HG03342 (cell line): ENCODE results near the gene SLC25A41.
A peak's percentile ranks its signal among the peaks of the same experiment; 100 is the strongest.
"Not testable (repeated sequence)": the region's sequence is repeated elsewhere in the genome, so short reads cannot be mapped to it uniquely, and the experiment has no call there.

Experiments used
- ATAC-seq: cut with Tn5 transposase; IDR thresholded peaks from one replicate; pipeline ENCODE4 v1.9.1; 2021; ENCODE audit warnings: mild to moderate bottlenecking, moderate library complexity; ENCODE audit not compliant: unreplicated experiment

Gene SLC25A41

DNA sequence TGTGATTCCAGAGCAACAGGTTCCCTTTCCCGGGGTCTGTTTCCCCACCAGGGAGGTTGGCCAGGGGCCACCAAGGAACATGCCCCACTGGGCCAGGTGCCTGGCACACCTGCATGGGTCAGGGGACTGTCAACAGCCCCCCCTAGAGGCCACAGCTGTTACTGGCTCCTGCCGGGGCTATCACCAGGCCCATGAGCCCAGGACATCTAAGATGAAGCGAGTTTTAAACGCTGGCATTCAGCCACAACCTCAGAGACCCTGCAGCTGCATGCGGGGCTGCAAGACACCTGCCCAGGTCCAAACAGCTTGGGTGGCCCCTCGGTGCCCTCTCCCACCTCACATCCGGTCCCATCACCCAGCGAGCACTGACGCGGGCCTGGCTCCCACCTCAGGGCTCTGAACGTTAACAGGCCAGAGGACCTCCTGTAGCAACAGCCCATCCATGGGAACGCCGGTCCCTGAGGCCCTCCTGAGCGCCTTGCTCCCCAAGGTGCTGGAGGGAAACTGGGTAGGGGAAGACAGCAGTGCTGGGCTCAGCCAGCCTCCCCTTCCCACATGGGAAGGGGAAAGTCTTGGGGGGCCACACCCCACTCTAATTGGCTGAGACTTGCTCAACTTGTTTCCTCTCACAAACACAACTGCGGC, 21.0 kb downstream of the SLC25A41 start:
- ATAC-seq, result no peak

DNA sequence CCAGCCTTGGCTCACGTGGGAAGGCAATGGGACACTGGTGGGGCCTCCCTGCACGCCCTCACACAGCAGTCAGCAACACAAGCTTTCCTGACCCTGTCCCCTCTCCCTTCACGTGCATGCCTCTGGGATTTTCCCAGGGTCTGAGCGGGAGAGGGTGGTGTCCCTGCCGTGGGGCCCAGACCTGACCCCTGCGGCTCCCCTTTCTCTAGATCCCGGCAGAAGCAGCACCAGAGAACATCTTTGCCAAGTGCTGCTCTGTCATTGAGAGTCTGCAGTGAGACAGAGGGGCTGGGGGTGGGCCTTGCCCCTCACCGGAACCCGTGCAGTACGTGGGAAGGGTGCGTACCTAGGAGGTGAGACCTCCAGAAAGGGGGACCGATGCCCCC, 21.5 kb downstream of the SLC25A41 start:
- no peak for ATAC-seq

DNA sequence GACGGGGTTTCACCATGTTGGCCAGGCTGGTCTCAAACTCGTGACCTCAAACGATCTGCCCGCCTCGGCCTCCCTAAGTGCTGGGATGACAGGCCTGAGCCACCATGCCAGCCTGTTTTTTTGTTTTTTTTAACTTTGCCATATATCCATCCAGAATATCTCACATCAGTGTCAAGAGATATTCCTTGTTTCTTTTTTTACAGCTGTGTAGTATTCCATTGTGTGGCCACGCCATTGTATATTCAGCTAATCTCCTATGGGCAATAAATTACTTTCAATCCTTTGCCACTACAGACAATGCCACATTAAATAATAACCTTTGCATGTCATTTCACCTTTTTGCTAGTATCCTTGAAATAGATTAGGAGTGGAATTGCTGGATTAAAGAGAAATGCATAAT, 24.2 kb downstream of the SLC25A41 start:
- ATAC-seq, result no peak

DNA sequence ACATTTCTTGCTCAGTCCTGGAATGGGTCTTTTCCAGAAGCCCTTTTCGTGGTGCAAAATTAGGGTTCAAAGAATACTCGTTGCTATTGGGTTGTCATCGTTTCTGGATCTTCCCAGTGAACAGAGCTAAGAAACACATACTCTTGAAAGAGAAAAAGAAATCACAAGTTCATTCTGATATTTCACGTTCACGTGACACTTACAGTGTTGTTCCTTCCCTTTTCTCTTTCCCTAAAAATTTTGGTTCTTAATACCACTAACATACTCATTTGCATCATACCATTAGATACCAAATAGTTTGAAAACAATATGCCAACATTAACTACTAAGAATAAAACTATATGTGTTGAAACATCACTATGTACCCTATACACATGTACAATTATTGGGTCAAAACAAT, 27.2 kb downstream of the SLC25A41 start:
- ATAC-seq, result no peak

DNA sequence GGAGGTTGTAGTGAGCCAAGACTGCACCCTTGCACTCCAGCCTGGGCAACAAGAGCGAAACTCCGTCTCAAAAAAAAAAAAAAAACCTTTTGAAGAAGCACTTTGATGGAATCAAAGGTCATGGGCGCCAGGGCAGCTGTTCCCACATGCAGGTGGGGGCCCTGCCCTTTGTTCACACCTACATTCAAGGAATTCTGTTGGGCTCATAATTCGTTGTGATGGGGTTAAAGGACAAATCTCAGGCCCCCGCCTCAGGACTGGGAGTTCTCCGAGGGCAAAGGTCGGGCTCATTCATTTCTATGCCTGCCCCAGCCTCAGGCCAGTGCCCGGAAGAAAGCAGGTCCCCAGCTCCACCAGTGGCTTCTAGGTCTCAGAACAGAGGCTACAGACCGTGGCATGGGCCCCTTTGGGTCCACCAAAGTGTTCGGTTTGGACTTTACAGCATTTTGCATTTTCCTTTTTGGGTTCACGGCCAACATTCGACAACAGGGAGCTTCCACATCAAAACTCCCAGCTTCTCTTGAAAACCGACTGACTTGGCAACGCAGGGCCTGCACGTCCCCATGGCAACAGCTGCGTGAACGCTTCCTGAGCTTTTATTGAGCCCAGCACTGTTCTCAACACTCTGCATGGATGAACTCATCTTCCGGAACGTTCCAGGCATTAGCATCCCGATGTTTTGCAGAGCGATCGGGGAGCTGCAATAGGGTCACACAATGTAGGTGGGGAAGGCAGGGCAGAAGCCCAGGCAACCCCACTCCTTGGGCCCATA, 30.5 kb downstream of the SLC25A41 start:
- ATAC-seq, result no peak

DNA sequence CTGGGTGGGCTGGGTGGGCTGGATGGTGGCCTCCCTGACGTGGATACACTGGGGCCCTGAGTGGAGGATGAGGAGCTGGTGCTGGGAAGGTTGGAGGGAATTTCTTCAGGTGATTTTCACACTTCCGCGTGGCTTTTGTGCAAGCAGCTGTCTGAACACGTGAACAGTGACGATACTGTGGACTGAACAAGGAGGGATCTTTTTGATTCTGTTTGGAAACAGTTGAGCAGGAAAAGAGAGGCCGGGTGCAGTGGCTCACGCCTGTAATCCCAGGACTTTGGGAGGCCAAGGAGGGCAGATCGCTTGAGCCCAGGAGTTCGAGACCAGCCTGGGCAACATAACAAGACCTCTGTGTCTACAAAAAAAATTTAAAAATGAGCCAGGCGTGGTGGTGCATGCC, 31.5 kb downstream of the SLC25A41 start:
- ATAC-seq, result no peak

DNA sequence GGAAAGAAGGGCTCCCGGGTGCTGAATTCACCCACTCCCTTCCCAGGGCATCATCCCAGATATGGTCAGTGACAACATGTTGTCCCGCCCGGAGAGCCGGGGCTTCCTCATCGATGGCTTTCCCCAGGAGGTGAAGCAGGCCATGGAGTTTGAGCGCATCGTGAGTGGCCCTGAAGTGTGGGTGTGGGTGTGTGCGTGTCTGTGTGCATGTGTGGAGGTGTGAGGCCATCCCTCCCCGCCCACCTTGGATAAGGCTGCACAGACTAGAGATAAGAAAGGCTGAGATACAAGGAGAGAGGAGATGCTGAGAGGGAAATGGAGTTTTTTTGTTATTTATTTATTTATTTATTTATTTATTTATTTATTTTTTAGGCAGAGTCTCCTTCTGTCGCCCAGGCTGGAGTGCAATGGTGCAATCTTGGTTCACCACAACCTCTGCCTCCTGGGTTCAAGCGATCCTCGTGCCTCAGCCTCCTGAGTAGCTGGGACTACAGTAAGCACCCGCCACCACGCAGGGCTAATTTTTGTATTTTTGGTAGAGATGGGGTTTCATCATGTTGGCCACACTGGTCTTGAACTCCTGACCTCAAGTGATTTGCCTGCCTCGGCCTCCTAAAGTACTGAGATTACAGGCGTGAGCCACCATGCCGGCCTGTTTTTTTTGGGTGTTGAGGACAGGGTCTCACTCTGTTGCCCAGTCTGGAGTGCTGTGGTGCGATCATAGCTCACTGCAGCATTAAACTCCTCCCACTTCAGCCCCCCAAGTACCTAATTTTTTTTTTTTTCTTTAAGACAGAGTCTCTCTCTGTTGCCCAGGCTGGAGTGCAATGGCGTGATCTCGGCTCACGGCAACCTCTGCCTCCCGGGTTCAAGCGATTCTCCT, 33.3 kb downstream of the SLC25A41 start:
- ATAC-seq, result not testable (repeated sequence)

DNA sequence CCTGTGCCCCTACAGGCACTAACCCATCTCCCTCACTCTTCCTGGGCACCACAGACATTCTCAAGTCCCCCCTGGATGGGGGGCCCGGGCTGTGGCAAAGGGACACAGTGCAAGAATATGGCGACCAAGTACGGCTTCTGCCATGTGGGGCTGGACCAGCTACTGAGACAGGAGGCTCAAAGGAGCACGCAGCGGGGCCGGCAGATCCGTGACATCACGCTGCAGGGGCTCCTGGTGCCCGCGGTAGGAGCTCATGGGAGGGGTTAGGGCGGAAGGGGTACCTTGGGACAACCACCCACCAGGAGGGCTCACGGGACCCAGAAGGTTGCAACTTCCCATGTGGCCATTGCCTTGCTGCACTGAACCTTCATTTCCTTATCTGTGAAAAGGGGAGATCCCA, 37.3 kb downstream of the SLC25A41 start:
- no peak for ATAC-seq

DNA sequence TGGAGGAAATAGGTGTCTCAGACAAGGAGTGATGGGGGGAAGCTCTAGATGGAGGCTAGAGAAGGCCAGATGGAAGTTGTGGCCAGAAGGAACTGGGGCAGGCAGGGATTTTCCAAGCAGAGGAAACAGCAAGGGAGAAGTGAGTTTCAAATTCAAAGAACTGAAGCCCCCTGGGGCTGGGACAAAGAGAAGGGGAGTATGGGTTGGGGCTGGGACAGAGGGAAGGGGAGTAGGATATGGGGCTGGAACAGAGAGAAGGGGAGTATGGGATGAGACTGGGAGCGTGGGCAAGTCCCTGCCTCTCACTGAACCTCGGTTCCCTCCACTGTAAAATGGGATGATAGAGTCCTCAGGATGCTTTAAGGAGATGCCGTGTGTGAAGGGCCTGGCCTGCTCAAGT, 38.7 kb downstream of the SLC25A41 start:
- ATAC-seq, result no peak

DNA sequence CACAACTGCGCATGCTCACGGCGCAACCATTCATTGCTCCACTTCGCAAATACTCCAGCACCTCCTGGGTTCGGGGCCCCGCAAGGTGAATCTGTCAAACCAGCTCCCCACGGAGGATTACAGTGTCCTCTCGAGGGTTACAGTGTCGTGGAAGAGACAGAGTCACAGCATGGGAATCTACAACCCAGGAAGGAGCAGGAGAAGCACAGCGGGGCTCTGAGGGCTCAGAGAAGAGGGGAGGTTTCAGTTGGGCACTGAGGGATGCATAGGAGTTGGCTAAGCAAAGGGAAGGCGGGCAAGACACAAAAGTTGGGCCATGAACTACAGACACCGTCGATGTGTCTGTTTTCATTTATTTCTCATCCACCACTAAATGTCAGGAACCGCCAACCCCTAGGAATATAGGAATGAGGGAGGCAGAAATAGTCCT, 39.6 kb downstream of the SLC25A41 start:
- no peak for ATAC-seq

DNA sequence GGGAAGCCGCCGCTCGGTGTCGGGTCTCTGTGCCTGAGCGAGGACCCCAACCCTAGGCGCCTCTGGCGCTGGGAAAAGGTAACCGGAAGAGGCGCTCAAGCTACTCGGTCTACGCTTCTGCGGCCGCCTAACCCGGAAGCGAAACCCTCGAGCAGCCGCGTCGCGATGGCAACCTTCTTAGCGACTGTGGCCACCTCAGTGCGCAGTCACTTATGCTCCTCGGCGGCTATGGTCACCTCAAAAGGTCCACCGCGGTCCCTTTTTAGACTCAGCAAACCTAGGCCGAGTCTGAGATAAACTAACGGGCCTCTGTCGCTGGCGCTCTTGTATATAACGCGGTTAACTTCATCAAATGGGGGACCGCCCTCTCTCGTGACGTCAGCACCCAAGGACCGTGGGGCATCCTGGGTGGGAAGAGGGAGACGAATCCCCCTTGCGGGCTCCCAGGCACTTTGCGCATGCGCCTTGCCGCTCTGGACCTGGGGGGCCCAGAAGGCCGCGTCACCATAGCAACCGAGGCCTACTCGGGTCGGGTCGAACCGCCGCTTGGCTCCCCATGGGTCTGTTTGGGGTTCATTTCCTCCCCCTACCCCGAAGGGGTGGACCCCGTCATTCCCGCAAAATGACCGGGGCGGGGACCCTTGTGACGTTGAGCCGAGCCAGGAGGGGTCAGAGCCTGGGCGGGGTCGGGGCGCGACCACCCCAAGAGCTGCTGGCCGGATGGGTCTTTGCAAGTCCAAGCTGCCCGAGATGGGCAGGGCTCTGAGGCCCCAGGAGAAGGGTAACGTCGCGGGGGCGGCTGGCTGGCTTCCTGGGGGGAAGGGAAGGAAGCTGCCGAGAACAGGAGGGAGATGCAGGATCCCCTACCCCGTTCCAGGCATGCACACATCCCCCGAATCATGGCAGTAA, 40.2 kb downstream of the SLC25A41 start, which contains the start of gene GTF2F1:
Gene GTF2F1 (minus strand): TSS at position 91 of the 909 bp plus-strand sequence. CDS start 169 bp downstream, outside the sequence.
- ATAC-seq, result peak; percentile 76

DNA sequence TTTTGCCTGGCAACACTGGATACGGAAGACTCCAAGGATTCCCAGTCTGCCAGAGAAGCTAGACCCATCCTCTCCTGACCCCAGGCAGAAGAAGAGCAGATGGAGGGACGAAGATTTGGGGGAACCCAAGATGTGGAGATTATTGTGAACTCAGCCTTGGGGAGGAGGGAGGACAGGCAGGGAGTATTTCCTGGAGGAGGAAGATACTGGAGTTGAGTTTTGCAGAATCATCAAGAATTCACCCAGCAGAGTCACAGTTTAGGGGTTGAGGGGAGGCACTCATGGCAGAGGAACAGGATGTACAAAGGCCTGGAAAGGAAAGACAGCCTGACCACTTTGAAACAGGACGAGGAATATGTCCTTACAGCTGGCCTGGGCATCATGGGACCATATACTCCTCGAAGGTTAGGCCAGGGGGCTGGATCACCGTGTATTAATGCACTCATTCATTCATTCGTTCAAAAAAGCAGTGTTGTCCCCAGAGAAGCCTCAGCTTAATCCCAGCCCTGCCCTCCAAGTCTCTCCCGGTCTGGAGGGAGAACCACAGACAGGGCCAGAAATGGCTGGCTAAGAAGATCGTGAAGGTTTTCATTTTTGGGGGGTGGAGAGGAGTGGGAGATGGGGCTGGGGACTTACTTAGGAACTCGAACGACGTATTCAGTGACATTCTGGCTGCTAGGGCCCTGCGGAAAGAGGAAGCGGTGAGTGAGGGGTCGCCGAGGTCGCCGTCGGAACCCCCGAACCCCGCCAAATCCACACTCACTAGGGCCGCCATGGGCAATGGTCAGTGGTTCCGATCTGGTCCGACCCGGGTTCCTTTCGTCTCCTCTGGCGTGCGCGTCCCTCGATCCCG, 41.1 kb downstream of the SLC25A41 start:
- no peak for ATAC-seq

DNA sequence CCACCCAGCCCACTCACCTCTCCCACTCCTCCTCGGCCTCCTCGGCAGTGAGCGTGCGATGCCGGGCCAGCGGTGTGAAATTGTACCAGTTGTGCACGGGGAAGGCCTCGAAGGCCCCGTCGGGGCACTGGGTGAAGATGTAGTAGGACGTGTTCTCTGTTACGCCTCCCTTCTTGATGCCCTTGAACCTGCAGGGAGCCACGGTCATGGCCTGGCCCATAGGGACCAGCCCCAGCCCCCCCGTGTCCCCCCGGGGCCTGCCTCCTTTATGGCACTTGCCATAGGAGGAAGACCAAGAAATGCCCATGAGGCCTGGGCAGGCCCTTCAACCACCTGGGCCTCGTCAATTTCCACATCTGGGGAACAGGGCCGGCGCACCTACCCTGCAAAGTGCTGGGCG, 46.2 kb downstream of the SLC25A41 start:
- ATAC-seq, result no peak

DNA sequence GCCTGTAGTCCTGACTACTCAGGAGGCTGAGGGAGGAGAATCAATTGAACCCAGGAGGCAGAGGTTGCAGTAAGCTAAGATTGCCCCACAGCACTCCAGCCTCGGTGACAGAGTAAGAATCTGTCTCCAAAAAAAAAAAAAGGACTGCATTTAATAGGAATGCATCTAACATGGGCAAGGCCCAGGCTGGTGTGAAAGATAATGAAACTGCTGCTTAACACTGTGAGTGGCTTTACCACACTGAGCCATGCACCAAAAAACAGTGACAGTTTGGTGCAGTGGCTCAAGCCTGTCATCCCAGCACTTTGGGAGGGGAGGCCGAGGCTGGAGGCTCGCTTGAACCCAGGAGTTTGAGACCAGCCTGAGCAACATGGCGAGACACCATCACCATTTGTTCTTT, 49.2 kb downstream of the SLC25A41 start:
- no peak for ATAC-seq

DNA sequence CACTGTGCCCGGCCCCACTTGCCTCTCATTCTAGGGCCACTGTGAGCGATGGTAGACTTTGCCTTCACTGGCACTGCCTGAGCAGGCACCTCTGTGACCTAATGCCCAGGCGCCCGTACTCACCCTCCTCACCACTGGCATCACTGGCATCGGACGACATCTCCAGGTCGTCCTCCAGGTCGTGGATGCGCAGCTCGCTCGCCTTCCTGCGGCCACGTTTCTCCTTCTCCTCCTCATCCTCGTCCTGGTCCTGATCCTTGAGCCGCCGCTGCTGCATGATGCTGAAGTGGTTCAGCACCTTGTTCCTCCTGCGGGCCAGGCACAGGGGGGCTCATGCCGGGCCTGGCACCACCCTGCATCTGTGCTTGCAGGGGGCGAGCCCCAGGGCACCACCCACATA, 50.4 kb downstream of the SLC25A41 start:
- no peak for ATAC-seq

DNA sequence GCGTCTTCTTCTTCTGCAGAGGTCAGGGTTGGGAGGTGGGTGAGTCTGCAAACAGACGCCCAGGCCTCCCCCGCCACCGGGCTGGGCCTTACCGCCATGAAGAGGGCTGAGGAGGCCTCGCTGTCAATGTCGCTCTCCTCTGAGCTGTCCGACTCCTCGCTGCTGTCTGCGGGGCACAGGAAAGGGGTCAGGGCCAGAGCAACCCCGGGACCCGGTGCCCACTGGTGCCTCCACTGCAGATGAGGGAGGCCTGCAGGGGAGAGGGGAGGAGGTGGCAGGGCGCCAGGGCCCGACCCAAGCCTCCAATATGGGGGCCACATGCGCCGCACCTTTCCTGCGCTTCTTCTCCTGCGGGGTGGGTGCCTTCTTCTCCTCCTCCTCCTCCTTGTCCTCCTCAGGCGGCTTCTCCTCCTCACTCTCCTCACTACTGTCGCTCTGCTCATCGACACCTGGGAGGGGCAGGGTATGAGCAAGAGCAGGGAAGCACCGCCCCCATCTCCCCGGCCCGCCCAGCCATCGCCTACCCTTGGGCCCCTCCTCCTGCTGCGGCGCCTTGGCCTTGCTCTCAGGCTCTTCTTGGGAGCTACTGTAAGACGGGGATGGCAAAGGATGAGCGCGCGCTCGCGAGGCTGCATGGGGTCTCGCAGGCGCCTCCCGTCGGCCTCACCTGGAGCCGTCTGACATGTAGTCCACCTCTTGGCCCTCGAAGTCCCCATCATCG, 52.4 kb downstream of the SLC25A41 start:
- no peak for ATAC-seq

DNA sequence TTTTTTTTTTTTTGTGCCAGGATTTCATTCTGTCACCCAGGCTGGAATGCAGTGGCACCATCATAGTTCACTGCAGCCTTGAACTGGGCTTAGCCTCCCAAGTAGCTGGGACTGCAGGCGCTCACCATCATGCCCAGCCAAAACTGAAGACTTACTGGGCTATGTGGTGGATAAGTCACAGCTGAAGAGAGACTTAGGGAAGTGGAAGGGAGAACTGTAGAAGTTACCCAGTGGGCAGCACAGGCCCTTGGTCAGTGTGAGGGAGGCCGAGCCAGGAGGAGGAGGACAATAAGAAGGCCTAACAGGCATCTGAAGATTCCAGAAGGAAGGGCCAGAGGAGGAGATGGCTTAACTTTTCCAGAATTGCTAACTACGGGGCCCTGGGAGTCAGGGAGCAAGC, 53.8 kb downstream of the SLC25A41 start:
- ATAC-seq, result no peak

DNA sequence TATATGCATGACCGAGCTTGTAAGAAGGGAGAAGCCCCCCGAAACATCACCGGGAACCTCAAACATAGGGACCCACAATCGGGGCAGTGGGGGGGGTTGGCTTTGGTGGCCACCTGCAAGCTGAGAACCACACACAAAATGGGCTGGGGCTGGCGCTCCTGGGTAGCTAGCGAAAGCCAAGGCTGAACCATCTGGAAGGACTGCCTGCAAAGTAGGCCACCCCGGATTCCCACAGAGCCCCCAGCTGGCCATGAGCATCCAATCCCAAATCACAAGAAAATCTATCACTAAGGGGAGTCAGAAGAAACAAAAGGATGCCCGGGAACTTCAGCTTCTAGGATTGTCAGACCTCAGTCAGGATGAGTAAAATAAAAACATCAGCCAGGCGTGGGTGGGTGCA, 55.1 kb downstream of the SLC25A41 start:
- ATAC-seq, result no peak

DNA sequence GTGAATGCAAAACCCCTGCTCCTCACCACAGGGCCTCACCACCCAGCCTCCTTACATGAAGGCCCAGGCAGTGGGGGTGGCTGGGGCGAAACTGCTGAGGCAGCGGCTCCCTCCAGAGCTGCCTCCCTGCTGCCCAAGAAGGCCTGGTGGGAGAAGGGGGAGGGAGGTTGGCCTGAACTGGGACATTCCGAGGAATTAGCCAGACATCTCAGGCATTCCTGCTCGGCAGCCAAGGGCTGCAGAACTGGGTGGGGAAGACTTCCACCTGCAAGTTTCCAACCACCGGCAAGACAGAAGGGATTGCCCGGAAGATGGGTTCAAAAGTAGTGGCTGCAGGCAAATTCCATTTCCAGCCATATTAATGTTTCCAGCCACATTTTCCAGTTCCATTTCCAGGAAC, 55.5 kb downstream of the SLC25A41 start:
- ATAC-seq, result no peak
